BE2C (cell line): ENCODE results near the gene GRIK2.

Source experiments
- DNase-seq: peaks from one replicate; pipeline ENCODE4 v3.0.0-alpha.2; 2020
- H3K27me3 ChIP-seq: fragments of 250-450 bp; sonication (Bioruptor Pico); 2 replicates; pipeline ENCODE4 v1.5.1; 2020; ENCODE audit warnings: mild to moderate bottlenecking
- H3K36me3 ChIP-seq: fragments of 250-450 bp; sonication (Bioruptor Pico); 2 replicates; pipeline ENCODE4 v1.5.1; 2020; ENCODE audit warnings: mild to moderate bottlenecking
- H3K4me1 ChIP-seq: fragments of 250-450 bp; sonication (Bioruptor Pico); 2 replicates; pipeline ENCODE4 v1.5.1; 2020
- H3K4me3 ChIP-seq: 2 replicates; pipeline ENCODE4 v1.5.1; 2011; ENCODE audit warnings: low read depth, low read length
- H3K9me3 ChIP-seq: fragments of 250-450 bp; sonication (Bioruptor Pico); 2 replicates; pipeline ENCODE4 v1.5.1; 2020
- CTCF ChIP-seq: IDR thresholded peaks from 2 replicates; pipeline ENCODE4 v1.5.1; 2012; ENCODE audit warnings: mild to moderate bottlenecking, low read depth, low read length

GRIK2 gene

DNA sequence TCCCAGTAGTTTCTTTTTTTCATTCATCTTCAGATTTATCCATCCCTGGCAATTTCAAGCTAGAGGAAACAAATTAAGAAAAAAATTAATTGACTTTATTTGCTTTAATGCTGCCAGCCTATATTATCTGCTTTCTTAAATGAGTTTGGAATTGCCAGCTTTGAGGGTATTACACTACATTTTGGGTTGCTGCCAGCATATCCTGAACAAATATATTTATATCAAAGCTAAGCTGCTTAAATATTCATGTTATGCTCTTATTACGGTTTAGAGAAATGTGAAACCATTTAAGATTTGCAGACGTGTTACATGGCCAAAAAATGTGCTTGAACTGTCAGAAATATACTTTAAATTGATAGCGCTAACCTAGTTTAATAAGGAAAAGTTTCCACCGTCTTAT is 59.7 kb downstream of the GRIK2 start:
- Histone ChIP-seq H3K4me1 (peaks cover 10% of the 10 kb centered on the region), H3K9me3 (no peaks in the 10 kb centered on the region), H3K36me3 (no peaks in the 10 kb centered on the region), H3K27me3 (no peaks in the 10 kb centered on the region), H3K4me3 (no peak overlapping the region)
- no peak for DNase-seq
- TF ChIP-seq CTCF: no peak

DNA sequence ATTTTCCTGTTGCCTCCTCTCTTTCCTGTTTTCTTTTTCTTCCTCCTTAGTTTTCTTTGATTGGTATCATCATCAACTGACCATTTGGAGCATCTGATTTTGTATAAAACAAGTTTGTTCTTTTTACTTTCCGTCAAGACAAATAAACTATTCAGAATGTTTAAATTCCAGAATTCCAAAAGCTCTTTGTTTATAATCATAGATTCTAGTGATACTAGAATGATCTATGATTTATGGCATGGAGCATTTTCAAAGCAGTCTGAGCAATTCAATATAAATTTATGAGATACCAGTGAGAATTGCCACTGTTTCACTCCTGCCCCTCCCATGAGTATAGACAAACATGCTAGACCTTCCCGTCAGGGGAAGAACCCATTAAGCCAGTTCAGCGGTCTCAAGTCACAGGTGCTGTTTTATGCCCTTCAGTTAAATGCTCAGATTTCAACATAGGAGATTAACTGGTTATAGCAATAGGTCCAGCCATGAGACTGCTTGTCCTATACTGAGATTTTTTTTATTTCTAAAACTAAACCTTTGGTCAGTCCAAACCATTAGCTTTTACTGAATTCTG is 60.7 kb downstream of the GRIK2 start:
- Histone ChIP-seq H3K27me3 (no peaks in the 10 kb centered on the region), H3K9me3 (no peaks in the 10 kb centered on the region; the same call in 1 of the 2 replicates), H3K36me3 (no peaks in the 10 kb centered on the region), H3K4me1 (peaks cover 10% of the 10 kb centered on the region), H3K4me3 (no peak overlapping the region)
- DNase-seq: no peak
- TF ChIP-seq CTCF: no peak

- H3K4me1 ChIP-seq: peaks cover 17% of the 10 kb centered on the region
- no peak overlapping the region for H3K4me3 ChIP-seq
- H3K36me3 ChIP-seq: no peaks in the 10 kb centered on the region; the same call in 1 of the 2 replicates
- TF ChIP-seq CTCF: no peak
- DNase-seq: peak; percentile 10
- no peaks in the 10 kb centered on the region; the same call in 1 of the 2 replicates for H3K9me3 ChIP-seq
- H3K27me3 ChIP-seq: no peaks in the 10 kb centered on the region
These were observed 64.8 kb downstream of the GRIK2 start for GRCh38 chr6:101458336-101458735.

DNA sequence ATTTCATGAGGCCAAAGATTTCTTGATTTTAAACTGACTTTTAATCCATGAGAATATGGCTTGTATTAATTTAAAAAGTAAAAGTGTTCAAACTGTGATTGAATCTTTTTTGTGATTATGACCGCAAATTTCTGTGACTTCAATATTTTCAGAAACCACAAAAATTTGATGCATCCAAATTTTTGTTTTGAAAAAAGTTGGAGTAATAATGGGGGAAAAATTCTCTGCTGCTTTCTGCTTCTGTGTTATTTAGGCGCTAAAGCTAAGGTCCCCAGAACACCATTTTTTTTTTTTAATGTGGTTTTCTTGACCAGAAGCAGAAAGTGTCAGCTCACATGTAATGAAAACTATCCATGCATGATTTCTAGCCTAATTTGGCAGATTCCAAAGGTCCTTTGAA is 65.3 kb downstream of the GRIK2 start:
- Histone ChIP-seq H3K9me3 (no peaks in the 10 kb centered on the region; the same call in 1 of the 2 replicates), H3K36me3 (no peaks in the 10 kb centered on the region; the same call in 1 of the 2 replicates), H3K27me3 (no peaks in the 10 kb centered on the region), H3K4me3 (no peak overlapping the region), H3K4me1 (peaks cover 16% of the 10 kb centered on the region)
- no peak for TF ChIP-seq CTCF
- DNase-seq: no peak

DNA sequence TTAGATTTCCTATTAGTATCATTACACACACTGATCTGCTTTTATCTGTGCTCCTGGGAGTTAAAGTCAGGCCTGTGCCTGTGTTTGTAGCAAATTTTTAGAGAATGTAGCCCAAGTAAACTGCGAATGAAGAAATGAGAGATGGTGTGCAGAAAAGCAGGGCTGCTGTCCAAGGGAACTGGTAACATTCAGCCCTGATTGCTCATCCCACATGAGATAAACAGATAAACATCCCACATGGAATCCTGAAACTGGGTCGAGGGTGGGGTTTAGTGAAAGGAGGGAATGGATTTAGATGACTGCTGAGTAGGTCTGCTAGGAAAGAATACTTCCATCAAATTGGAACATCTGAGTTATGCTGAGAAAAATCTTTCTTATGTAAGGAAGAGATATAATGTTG is 69.1 kb downstream of the GRIK2 start:
- peak; percentile 7 for DNase-seq
- Histone ChIP-seq H3K9me3 (peaks cover 2% of the 10 kb centered on the region; the same call in 1 of the 2 replicates), H3K4me3 (no peak overlapping the region), H3K4me1 (peaks cover 16% of the 10 kb centered on the region), H3K36me3 (no peaks in the 10 kb centered on the region; the same call in 1 of the 2 replicates), H3K27me3 (no peaks in the 10 kb centered on the region)
- TF ChIP-seq CTCF: no peak

- 0 out of 2 replicates have a peak, but pooled peaks cover 2% of the 10 kb centered on the region for H3K9me3 ChIP-seq
- H3K4me3 ChIP-seq: no peak overlapping the region
- H3K4me1 ChIP-seq: peaks cover 18% of the 10 kb centered on the region
- H3K36me3 ChIP-seq: peaks cover 3% of the 10 kb centered on the region; the same call in 1 of the 2 replicates
- H3K27me3 ChIP-seq: no peaks in the 10 kb centered on the region
- DNase-seq: no peak
- TF ChIP-seq CTCF: no peak
These were observed 72.4 kb downstream of the GRIK2 start for GRCh38 chr6:101465863-101466262.
